Measurements from ENCODE around the gene ULBP3.
"Not testable (repeated sequence)": the region's sequence is repeated elsewhere in the genome, so short reads cannot be mapped to it uniquely, and the experiment has no call there.

- not testable (repeated sequence) for TF ChIP-seq POLR2A (IDR thresholded peaks at IDR 0.05; ENCODE audit: low read length); GATA1 (IDR thresholded peaks at IDR 0.05; ENCODE audit: low read depth, low read length)
These were observed 47.1 kb downstream of the ULBP3 start for GRCh38 chr6:150021870-150022269.

All from erythroblast (primary cell).